ENCODE measurements around the gene GRIN3A.

Gene GRIN3A

DNA sequence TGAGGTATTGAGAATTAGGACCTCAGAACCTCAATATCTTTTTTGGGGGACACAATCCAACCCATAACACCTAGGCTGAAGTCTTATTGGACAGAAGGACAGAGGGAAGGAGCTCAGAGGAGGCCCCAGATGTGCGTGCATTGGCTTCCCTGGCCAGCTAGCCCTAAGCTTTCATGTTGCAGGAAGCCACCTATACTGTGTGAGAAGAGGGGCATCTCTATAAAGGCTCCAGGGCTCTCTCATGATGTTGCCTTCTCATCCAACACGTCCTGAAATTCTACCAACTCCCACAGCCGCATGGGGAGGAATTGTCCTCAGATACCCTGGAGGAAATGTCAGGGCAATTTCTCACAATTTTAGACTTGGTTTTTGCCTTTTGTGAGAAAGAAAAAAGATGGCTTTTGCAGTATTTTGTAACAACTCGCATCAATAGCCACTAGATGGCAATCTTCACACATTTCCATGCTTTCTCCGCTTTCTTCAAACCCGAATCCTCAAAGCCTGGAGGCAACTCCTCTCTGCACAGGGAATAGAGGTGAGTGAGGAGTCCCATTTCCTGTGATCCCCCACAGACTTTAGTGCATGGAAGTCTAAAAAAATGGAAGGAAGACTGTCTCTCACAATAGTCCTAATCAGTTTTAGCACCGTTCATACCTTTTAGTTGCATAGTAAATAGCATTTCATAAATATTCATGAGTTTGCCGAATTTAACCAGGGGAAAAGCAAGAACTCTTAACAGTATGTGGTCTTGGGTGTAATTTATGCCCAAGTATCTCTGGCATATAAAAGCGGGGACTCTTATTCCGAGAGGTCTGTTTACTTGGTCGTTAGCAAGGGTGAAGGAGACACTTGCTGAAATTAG lies 136.3 kb downstream of the GRIN3A start:
- TF ChIP-seq, protein P1, sequence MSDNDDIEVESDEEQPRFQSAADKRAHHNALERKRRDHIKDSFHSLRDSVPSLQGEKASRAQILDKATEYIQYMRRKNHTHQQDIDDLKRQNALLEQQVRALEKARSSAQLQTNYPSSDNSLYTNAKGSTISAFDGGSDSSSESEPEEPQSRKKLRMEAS (IDR thresholded peaks at IDR 0.05): no peak
- TF ChIP-seq REST (IDR thresholded peaks at IDR 0.05; ENCODE audit: low read depth) (no peak), RAD21 (IDR thresholded peaks at IDR 0.05; ENCODE audit: low read depth) (peak; percentile 72), CEBPB (IDR thresholded peaks at IDR 0.05) (no peak; the same call in 1 of the 2 replicates)

DNA sequence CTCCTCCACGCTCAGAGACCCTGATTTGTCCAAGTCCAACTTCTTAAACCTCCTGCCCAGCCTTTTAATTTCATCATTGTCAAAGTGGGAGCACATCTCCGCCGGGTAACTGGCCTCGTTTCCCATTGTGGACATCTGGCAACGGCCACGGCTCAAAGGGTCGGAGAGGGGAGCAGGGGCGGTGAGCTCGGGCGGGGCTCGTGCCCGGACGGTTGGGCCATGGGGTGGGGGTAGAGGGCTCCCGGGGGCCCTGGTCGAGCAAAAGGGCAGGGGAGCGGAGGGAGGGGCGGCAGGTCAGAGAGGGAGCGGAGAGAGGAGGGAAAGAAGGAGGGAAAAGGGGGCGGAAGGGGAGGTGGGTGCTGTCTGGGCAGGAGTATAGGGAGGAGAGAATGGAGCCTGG lies 143.7 kb downstream of the GRIN3A start, which contains the start of gene PPP3R2:
PPP3R2 (minus strand) TSS at position 174 of the 400 bp plus-strand sequence; CDS start at position 126, 48 bp downstream.
- TF ChIP-seq ZBTB7A (IDR thresholded peaks at IDR 0.05; ENCODE audit: low read depth): no peak
- TF ChIP-seq, protein P1 (IDR thresholded peaks at IDR 0.05): no peak
- TF ChIP-seq EP300 (IDR thresholded peaks at IDR 0.05; ENCODE audit: borderline replicate concordance): no peak
- TF ChIP-seq FOXM1 (IDR thresholded peaks at IDR 0.05; ENCODE audit: borderline replicate concordance, low read depth): no peak
- no peak for TF ChIP-seq CREB1 (IDR thresholded peaks at IDR 0.05; ENCODE audit: low read depth)
- TF ChIP-seq NFIC (IDR thresholded peaks at IDR 0.05): no peak
- no peak for TF ChIP-seq TCF12 (IDR thresholded peaks at IDR 0.05; ENCODE audit: low read depth)
- no peak for TF ChIP-seq CEBPB (IDR thresholded peaks at IDR 0.05)
- TF ChIP-seq TAF1 (IDR thresholded peaks at IDR 0.05; ENCODE audit: low read depth): no peak
- no peak for TF ChIP-seq YY1 (IDR thresholded peaks at IDR 0.05; ENCODE audit: low read depth)
- TF ChIP-seq EGR1 (IDR thresholded peaks at IDR 0.05): no peak

DNA sequence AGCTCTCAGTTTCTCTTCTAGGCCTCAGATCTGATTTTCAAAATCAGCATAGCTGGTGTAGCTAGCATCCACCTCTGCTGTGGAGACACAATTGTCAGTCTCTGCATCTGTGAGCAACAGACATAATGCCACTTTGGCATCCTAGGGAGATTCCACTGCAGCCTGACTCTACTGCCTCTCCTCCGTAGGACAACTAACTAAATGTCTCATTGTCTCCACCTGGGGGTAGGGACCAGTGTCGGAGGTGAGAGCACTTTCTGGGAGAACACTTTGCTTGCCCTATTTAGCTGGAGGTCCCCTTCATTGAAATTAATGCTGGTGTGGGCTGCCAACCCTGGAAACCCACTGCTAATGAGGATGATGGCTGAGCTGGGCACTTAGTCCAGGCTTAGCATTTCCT lies 145.1 kb downstream of the GRIN3A start:
- TF ChIP-seq EGR1 (IDR thresholded peaks at IDR 0.05): no peak
- no peak for TF ChIP-seq YY1 (IDR thresholded peaks at IDR 0.05; ENCODE audit: low read depth)
- TF ChIP-seq TAF1 (IDR thresholded peaks at IDR 0.05; ENCODE audit: low read depth): no peak
- TF ChIP-seq REST (IDR thresholded peaks at IDR 0.05; ENCODE audit: low read depth): no peak
- TF ChIP-seq RAD21 (IDR thresholded peaks at IDR 0.05; ENCODE audit: low read depth): no peak
- TF ChIP-seq CREB1 (IDR thresholded peaks at IDR 0.05; ENCODE audit: low read depth): no peak
- TF ChIP-seq, protein P1 (IDR thresholded peaks at IDR 0.05): no peak
- no peak for TF ChIP-seq ZBTB7A (IDR thresholded peaks at IDR 0.05; ENCODE audit: low read depth)
- TF ChIP-seq CEBPB (IDR thresholded peaks at IDR 0.05): no peak
- TF ChIP-seq TCF12 (IDR thresholded peaks at IDR 0.05; ENCODE audit: low read depth): no peak
- TF ChIP-seq USF1 (IDR thresholded peaks at IDR 0.05): no peak
- no peak for TF ChIP-seq FOXM1 (IDR thresholded peaks at IDR 0.05; ENCODE audit: borderline replicate concordance, low read depth)
- no peak for TF ChIP-seq EP300 (IDR thresholded peaks at IDR 0.05; ENCODE audit: borderline replicate concordance)
- no peak for TF ChIP-seq TEAD4 (IDR thresholded peaks at IDR 0.05)
- TF ChIP-seq NFIC (IDR thresholded peaks at IDR 0.05): no peak

- no peak for TF ChIP-seq YY1 (IDR thresholded peaks at IDR 0.05; ENCODE audit: low read depth)
- no peak for TF ChIP-seq ZBTB7A (IDR thresholded peaks at IDR 0.05; ENCODE audit: low read depth)
- no peak for TF ChIP-seq TCF12 (IDR thresholded peaks at IDR 0.05; ENCODE audit: low read depth)
- no peak for TF ChIP-seq EGR1 (IDR thresholded peaks at IDR 0.05)
- no peak for TF ChIP-seq TEAD4 (IDR thresholded peaks at IDR 0.05)
- no peak for TF ChIP-seq CEBPB (IDR thresholded peaks at IDR 0.05)
- no peak for TF ChIP-seq RAD21 (IDR thresholded peaks at IDR 0.05; ENCODE audit: low read depth)
- TF ChIP-seq USF1 (IDR thresholded peaks at IDR 0.05): no peak
- no peak for TF ChIP-seq CREB1 (IDR thresholded peaks at IDR 0.05; ENCODE audit: low read depth)
- TF ChIP-seq FOXM1 (IDR thresholded peaks at IDR 0.05; ENCODE audit: borderline replicate concordance, low read depth): no peak
- TF ChIP-seq, protein P1 (IDR thresholded peaks at IDR 0.05): no peak
- no peak for TF ChIP-seq EP300 (IDR thresholded peaks at IDR 0.05; ENCODE audit: borderline replicate concordance)
- no peak for TF ChIP-seq NFIC (IDR thresholded peaks at IDR 0.05)
- TF ChIP-seq TAF1 (IDR thresholded peaks at IDR 0.05; ENCODE audit: low read depth): no peak
- TF ChIP-seq REST (IDR thresholded peaks at IDR 0.05; ENCODE audit: low read depth): no peak
These were observed 145.7 kb downstream of the GRIN3A start for GRCh38 chr9:101592788-101593187.
